Body of pancreas (tissue), 4 donors: ENCODE data around the gene POGK. TPM values are rescaled to one million over a fixed set of nuclear protein-coding genes. Genes with fewer than 3 reads are reported as not detected.

Experiments
- ATAC-seq: fragments of 150-250 bp; one replicate; pipeline ENCODE4 v1.9.1; 2016
- DNase-seq, 4 donors: peaks; one replicate each; pipeline ENCODE4 v3.0.0-alpha.2; 2019
- H3K27ac ChIP-seq, 4 donors: fragments of 200-600 bp; sonication (generic); 1 replicate in 3 of 4; 2 replicates in 1 of 4; pipeline versions ENCODE4 v1.5.1 to v1.6.1; 2016 to 2019; ENCODE audit warnings: mild to moderate bottlenecking in 1 of 4, mixed read lengths in 1 of 4, moderate library complexity in 1 of 4
- H3K27me3 ChIP-seq, 2 donors: fragments of 200-600 bp; sonication (generic); one replicate each; pipeline ENCODE4 v1.6.0; 2016; ENCODE audit warnings: mild to moderate bottlenecking in 1 of 2
- H3K36me3 ChIP-seq, 2 donors: fragments of 200-600 bp; sonication (generic); replicated peaks in 1 of 2; 2 replicates each; pipeline ENCODE4 v1.5.1; 2016; ENCODE audit warnings: low read depth in 2 of 2; ENCODE audit not compliant: insufficient read depth in 1 of 2
- H3K4me1 ChIP-seq: fragments of 200-600 bp; sonication (generic); one replicate; pipeline ENCODE4 v1.6.0; 2016
- H3K4me3 ChIP-seq, 2 donors: fragments of 200-600 bp; sonication (generic); 1 replicate in 1 of 2; 2 replicates in 1 of 2; pipeline ENCODE4 v1.5.1; 2016 to 2019
- H3K9me3 ChIP-seq, 3 donors: fragments of 200-600 bp; sonication (generic); 1 replicate in 2 of 3; 2 replicates in 1 of 3; pipeline ENCODE4 v1.5.1; 2016
- CTCF ChIP-seq, 7 experiments: fragments of 450-650 bp in 4 of 7; fragments of 200-600 bp in 3 of 7; sonication (generic) in 3 of 7; IDR thresholded peaks; one replicate each; pipeline ENCODE4 v1.5.1; 2016 to 2019; ENCODE audit warnings: antibody characterized with exemption in 7 of 7
- POLR2A ChIP-seq, 3 donors: fragments of 450-650 bp; IDR thresholded peaks; one replicate each; pipeline ENCODE4 v1.6.1; 2016; ENCODE audit warnings: antibody characterized with exemption in 3 of 3, mild to moderate bottlenecking in 2 of 3
- WGBS, 2 donors: methylation state at CpG; one replicate each; pipeline ENCODE4 v1.1.5; 2017; 5-methylcytosine and 5-hydroxymethylcytosine counted together
- intact Hi-C: fragments of 100-400 bp; cut with DNase I; formaldehyde crosslinking; loops from one replicate; pipeline ENCODE4 v1.15.1; 2023
- total RNA-seq, 2 donors: library from RNA; depleted of rRNA; stranded (reverse); fragments of >200 nt; gene quantifications; one replicate each; pipeline ENCODE4 v1.1.0, GENCODE V29; 2016

Gene POGK, protein sequence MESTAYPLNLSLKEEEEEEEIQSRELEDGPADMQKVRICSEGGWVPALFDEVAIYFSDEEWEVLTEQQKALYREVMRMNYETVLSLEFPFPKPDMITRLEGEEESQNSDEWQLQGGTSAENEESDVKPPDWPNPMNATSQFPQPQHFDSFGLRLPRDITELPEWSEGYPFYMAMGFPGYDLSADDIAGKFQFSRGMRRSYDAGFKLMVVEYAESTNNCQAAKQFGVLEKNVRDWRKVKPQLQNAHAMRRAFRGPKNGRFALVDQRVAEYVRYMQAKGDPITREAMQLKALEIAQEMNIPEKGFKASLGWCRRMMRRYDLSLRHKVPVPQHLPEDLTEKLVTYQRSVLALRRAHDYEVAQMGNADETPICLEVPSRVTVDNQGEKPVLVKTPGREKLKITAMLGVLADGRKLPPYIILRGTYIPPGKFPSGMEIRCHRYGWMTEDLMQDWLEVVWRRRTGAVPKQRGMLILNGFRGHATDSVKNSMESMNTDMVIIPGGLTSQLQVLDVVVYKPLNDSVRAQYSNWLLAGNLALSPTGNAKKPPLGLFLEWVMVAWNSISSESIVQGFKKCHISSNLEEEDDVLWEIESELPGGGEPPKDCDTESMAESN
- 10 to 100 TPM; 13.8 to 15.3 TPM for total RNA-seq

- H3K27me3 ChIP-seq = no peaks in the 10 kb centered on the region
- peak; percentile 95 for ATAC-seq
- 1 to 2% methylated on average over 24 to 63 of the region's 63 CpGs for WGBS, 2 donors
- no peaks in the 10 kb centered on the region for H3K9me3 ChIP-seq
- peak; percentile 91 to 94 (median 94) for DNase-seq
- peak within 1 kb of the TSS; percentile 42 to 46 for H3K4me3 ChIP-seq
- H3K27ac ChIP-seq = peak within 1 kb of the TSS; percentile 70 to 92 (median 81)
- peaks cover 53% of the 10 kb centered on the region for H3K4me1 ChIP-seq
- H3K36me3 ChIP-seq = peaks cover 0 to 2% of the 10 kb centered on the region in 2 donors
- peak; percentile 82 to 87 (median 82) for TF ChIP-seq POLR2A (IDR thresholded peaks at IDR 0.05)
- peak in 3 of 7 experiments; percentile 5 to 17 (median 5) for TF ChIP-seq CTCF (IDR thresholded peaks at IDR 0.05)
- intact Hi-C loops = no loop called here
Observed at GRCh38 chr1:166838766-166839599, at the start of gene POGK. POGK (plus strand) TSS chr1:166839475; CDS start chr1:166840957, 1,482 bp downstream.

- WGBS, 2 donors = 90 to 94% methylated on average over 18 to 23 of the region's 23 CpGs
- H3K9me3 ChIP-seq = no peaks in the 10 kb centered on the region
- H3K36me3 ChIP-seq = no peaks in the 10 kb centered on the region
- no peak for TF ChIP-seq POLR2A (IDR thresholded peaks at IDR 0.05)
- no peak for TF ChIP-seq CTCF (IDR thresholded peaks at IDR 0.05)
- H3K4me3 ChIP-seq = no peak overlapping the region
- DNase-seq (no peak), ATAC-seq (no peak)
- no peaks in the 10 kb centered on the region for H3K27me3 ChIP-seq
- no peak overlapping the region for H3K27ac ChIP-seq
- intact Hi-C loops = no loop called here
- no peaks in the 10 kb centered on the region for H3K4me1 ChIP-seq
Observed at GRCh38 chr1:166796620-166797236, 42.5 kb upstream of the POGK start.

DNA sequence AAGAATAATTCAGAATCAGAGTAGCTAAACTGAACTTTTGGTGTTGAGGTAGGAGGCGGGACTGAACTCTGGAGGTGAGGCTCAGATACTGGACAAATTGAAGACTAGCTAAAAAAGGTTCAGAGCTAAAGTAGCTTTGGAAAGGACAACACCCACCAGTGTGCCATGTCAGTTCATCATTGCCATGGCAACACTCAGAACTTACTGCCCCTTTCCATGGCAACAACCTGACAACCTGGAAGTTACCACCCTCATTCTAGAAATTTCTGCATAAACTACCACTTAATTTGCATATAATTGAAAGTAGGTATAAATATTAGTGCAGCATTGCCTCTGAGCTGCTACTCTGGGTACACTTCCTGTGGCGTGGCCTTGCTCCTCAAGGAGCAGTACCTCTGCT, 30.3 kb upstream of the POGK start:
- Histone ChIP-seq H3K4me3 (no peak overlapping the region), H3K36me3 (no peaks in the 10 kb centered on the region), H3K9me3 (no peaks in the 10 kb centered on the region), H3K4me1 (peaks cover 10% of the 10 kb centered on the region), H3K27ac (no peak overlapping the region), H3K27me3 (no peaks in the 10 kb centered on the region)
- WGBS, 2 donors = 95 to 98% methylated on average over 2 of the region's 2 CpGs
- intact Hi-C loops = no loop called here
- no peak for ATAC-seq
- no peak for TF ChIP-seq CTCF (IDR thresholded peaks at IDR 0.05)
- TF ChIP-seq POLR2A (IDR thresholded peaks at IDR 0.05) = no peak
- no peak for DNase-seq

DNA sequence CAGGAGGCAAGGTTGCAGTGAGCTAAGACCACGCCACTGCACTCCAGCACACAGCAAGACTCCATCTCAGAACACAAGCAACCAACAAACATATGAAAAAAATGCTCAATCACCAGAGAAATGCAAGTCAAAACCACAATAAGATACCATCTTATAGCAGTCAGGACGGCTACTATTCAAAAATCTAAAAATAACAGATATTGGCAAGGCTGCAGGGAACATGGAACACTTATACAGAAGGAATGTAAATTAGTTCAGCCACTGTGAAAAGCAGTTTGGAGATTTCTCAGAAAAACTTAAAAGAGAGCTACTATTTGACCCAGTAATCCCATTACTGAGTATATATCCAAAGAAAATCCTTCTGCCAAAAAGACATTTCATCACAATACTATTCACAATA, 27.6 kb upstream of the POGK start:
- DNase-seq (no peak), ATAC-seq (no peak)
- Histone ChIP-seq H3K4me1 (peaks cover 21% of the 10 kb centered on the region), H3K27ac (no peak overlapping the region), H3K36me3 (no peaks in the 10 kb centered on the region), H3K27me3 (no peaks in the 10 kb centered on the region), H3K4me3 (no peak overlapping the region), H3K9me3 (no peaks in the 10 kb centered on the region)
- intact Hi-C loops = no loop called here
- WGBS, 2 donors = 55 to 68% methylated on average over 2 of the region's 2 CpGs
- no peak for TF ChIP-seq CTCF (IDR thresholded peaks at IDR 0.05)
- no peak for TF ChIP-seq POLR2A (IDR thresholded peaks at IDR 0.05)
